CD4-positive, alpha-beta T cell (primary cell): Measurements from ENCODE around the gene CACNG8. TPM values are rescaled to one million over a fixed set of nuclear protein-coding genes. Genes with fewer than 3 reads are reported as not detected.

Experiments
- ATAC-seq: fragments of 200-7000 bp; cut with Tn5 transposase; one replicate; pipeline ENCODE4 v1.10.0; 2022; ENCODE audit warnings: mild to moderate bottlenecking; ENCODE audit not compliant: poor library complexity
- CTCF ChIA-PET: fragments of 350-600 bp; sonication (Branson Sonifier 250); formaldehyde crosslinking; loops from one replicate; lab custom pipeline; 2021; ENCODE audit warnings: antibody characterized with exemption, inconsistent platforms; lab: Charles Lee
- POLR2A ChIA-PET: fragments of 350-600 bp; sonication (Branson Sonifier 250); formaldehyde crosslinking; loops from one replicate; lab custom pipeline; 2021; ENCODE audit warnings: antibody characterized with exemption, inconsistent platforms; lab: Charles Lee
- DNase-seq, 14 experiments: peaks; one replicate each; pipeline ENCODE4 v3.0.0-alpha.2; 2013 to 2020; ENCODE audit warnings: mixed read lengths in 2 of 14
- H3K27ac ChIP-seq, 2 donors: one replicate each; pipeline versions ENCODE4 v1.5.1 to v1.7.0; 2013; ENCODE audit warnings: low read length in 2 of 2, low read depth in 1 of 2, mild to moderate bottlenecking in 1 of 2
- H3K27me3 ChIP-seq, 2 experiments: 1 replicate in 1 of 2; 2 replicates in 1 of 2; pipeline versions ENCODE4 v1.6.1 to v1.7.0; 2013; ENCODE audit warnings: low read length in 2 of 2, control low read depth in 1 of 2, mild to moderate bottlenecking in 1 of 2, moderate library complexity in 1 of 2; ENCODE audit not compliant: insufficient read depth in 2 of 2, control insufficient read depth in 1 of 2
- H3K36me3 ChIP-seq: one replicate; pipeline ENCODE4 v1.6.1; 2013; ENCODE audit warnings: low read length, control low read depth; ENCODE audit not compliant: insufficient read depth
- H3K4me1 ChIP-seq: one replicate; pipeline ENCODE4 v1.6.1; 2013; ENCODE audit warnings: low read length, control low read depth; ENCODE audit not compliant: insufficient read depth
- H3K4me3 ChIP-seq: one replicate; pipeline ENCODE4 v1.5.1; 2013; ENCODE audit warnings: mild to moderate bottlenecking, low read length, moderate library complexity
- H3K9me3 ChIP-seq, 2 experiments: 1 replicate in 1 of 2; 2 replicates in 1 of 2; pipeline versions ENCODE4 v1.6.1 to v1.7.0; 2013; ENCODE audit warnings: low read length in 2 of 2, mild to moderate bottlenecking in 2 of 2, control low read depth in 1 of 2, moderate library complexity in 1 of 2; ENCODE audit not compliant: control insufficient read depth in 1 of 2, insufficient read depth in 1 of 2
- H3K27ac Mint-ChIP-seq: one replicate; pipeline ENCODE4 v1.8.0; 2020; ENCODE audit warnings: mixed read lengths
- H3K27me3 Mint-ChIP-seq: one replicate; pipeline ENCODE4 v1.8.0; 2021; ENCODE audit warnings: mixed read lengths
- H3K36me3 Mint-ChIP-seq: one replicate; pipeline ENCODE4 v1.8.0; 2021; ENCODE audit warnings: low read depth, mixed read lengths
- H3K4me1 Mint-ChIP-seq: one replicate; pipeline ENCODE4 v1.8.0; 2021; ENCODE audit warnings: low read depth, mixed read lengths
- H3K4me3 Mint-ChIP-seq: one replicate; pipeline ENCODE4 v1.8.0; 2020; ENCODE audit warnings: mild to moderate bottlenecking, mixed read lengths
- H3K9me3 Mint-ChIP-seq: one replicate; pipeline ENCODE4 v1.8.0; 2020; ENCODE audit warnings: mixed read lengths
- CTCF ChIP-seq: fragments of 200-600 bp; IDR thresholded peaks from one replicate; pipeline ENCODE4 v1.8.0; 2022; ENCODE audit warnings: antibody characterized with exemption, mild to moderate bottlenecking
- intact Hi-C, 2 experiments: fragments of 100-400 bp; cut with DNase I in 1 of 2; cut with micrococcal nuclease in 1 of 2; formaldehyde crosslinking; loops; one replicate each; pipeline versions ENCODE4 v1.15.1 to v1.9.0; 2023 to 2025; cut with DNase I, micrococcal nuclease
- total RNA-seq, 174 experiments: library from RNA in 2 of 174; stranded (reverse) in 2 of 174; gene quantifications; one replicate each; pipeline ENCODE4 v1.2.3 and lab custom pipeline; 2021 to 2026

Gene CACNG8
- total RNA-seq, 2 experiments from 2014 or later, result not detected

GRCh38 chr19:54009440-54009839 is 46.7 kb downstream of the CACNG8 start:
- intact Hi-C loops, result no loop called here
- H3K4me1 ChIP-seq, result no peaks in the 10 kb centered on the region
- Mint-ChIP-seq H3K27me3 (peaks cover 39% of the 10 kb centered on the region), H3K36me3 (no peaks in the 10 kb centered on the region), H3K9me3 (no peaks in the 10 kb centered on the region), H3K27ac (no peak overlapping the region), H3K4me1 (no peaks in the 10 kb centered on the region), H3K4me3 (no peak overlapping the region)
- no peak overlapping the region for H3K27ac ChIP-seq
- ChIA-PET POLR2A (no interaction called here), CTCF (no interaction called here)
- ATAC-seq (no peak), DNase-seq (no peak)
- no peak for TF ChIP-seq CTCF
- no peak overlapping the region for H3K4me3 ChIP-seq
- H3K27me3 ChIP-seq, result peaks cover 4 to 7% of the 10 kb centered on the region in 2 experiments
- no peaks in the 10 kb centered on the region for H3K36me3 ChIP-seq
- H3K9me3 ChIP-seq, result peaks cover 0 to 8% of the 10 kb centered on the region in 2 experiments

GRCh38 chr19:54010474-54010873 is 47.7 kb downstream of the CACNG8 start:
- Histone ChIP-seq H3K9me3 (peaks cover 0 to 4% of the 10 kb centered on the region in 2 experiments), H3K4me1 (no peaks in the 10 kb centered on the region), H3K27ac (no peak overlapping the region), H3K27me3 (peaks cover 4 to 7% of the 10 kb centered on the region in 2 experiments), H3K36me3 (no peaks in the 10 kb centered on the region), H3K4me3 (no peak overlapping the region)
- no peak for DNase-seq
- no peak for TF ChIP-seq CTCF
- ChIA-PET POLR2A (no interaction called here), CTCF (no interaction called here)
- Mint-ChIP-seq H3K27me3 (peaks cover 42% of the 10 kb centered on the region), H3K4me1 (no peaks in the 10 kb centered on the region), H3K27ac (no peak overlapping the region), H3K9me3 (no peaks in the 10 kb centered on the region), H3K36me3 (no peaks in the 10 kb centered on the region), H3K4me3 (no peak overlapping the region)
- no peak for ATAC-seq
- intact Hi-C loops, result no loop called here

GRCh38 chr19:54011507-54012211 is 48.9 kb downstream of the CACNG8 start:
- Histone ChIP-seq H3K36me3 (no peaks in the 10 kb centered on the region), H3K9me3 (peaks cover 0 to 4% of the 10 kb centered on the region in 2 experiments), H3K4me1 (no peaks in the 10 kb centered on the region), H3K4me3 (no peak overlapping the region), H3K27me3 (peaks cover 4 to 7% of the 10 kb centered on the region in 2 experiments), H3K27ac (no peak overlapping the region)
- Mint-ChIP-seq H3K27me3 (peaks cover 50% of the 10 kb centered on the region), H3K36me3 (no peaks in the 10 kb centered on the region), H3K4me3 (no peak overlapping the region), H3K9me3 (no peaks in the 10 kb centered on the region), H3K4me1 (no peaks in the 10 kb centered on the region), H3K27ac (no peak overlapping the region)
- ChIA-PET POLR2A (no interaction called here), CTCF (no interaction called here)
- DNase-seq (no peak), ATAC-seq (no peak)
- intact Hi-C loops, result no loop called here
- TF ChIP-seq CTCF, result no peak
